Stomach (tissue), 4 donors: ENCODE measurements around the gene DHX32.

Experiments used
- CTCF ChIP-seq, 7 experiments: fragments of 450-650 bp in 4 of 7; fragments of 200-600 bp in 3 of 7; sonication (generic) in 3 of 7; IDR thresholded peaks; one replicate each; pipeline ENCODE4 v1.5.1; 2016 to 2019; ENCODE audit warnings: antibody characterized with exemption in 7 of 7, control low read depth in 2 of 7, mild to moderate bottlenecking in 1 of 7
- EP300 ChIP-seq: sonication (generic); formaldehyde crosslinking; IDR thresholded peaks from one replicate; pipeline ENCODE4 v1.6.1; 2017; ENCODE audit warnings: antibody characterized with exemption
- POLR2A ChIP-seq, 4 donors: fragments of 450-650 bp; IDR thresholded peaks; one replicate each; pipeline ENCODE4 v1.6.1; 2016; ENCODE audit warnings: antibody characterized with exemption in 4 of 4, control low read depth in 2 of 4, mild to moderate bottlenecking in 1 of 4, moderate library complexity in 1 of 4
- POLR2AphosphoS5 ChIP-seq, 3 donors: sonication (generic); formaldehyde crosslinking; IDR thresholded peaks; one replicate each; pipeline ENCODE4 v1.6.1; 2016; ENCODE audit warnings: antibody characterized with exemption in 3 of 3

- TF ChIP-seq POLR2A (IDR thresholded peaks at IDR 0.05) (no peak), CTCF (IDR thresholded peaks at IDR 0.05) (no peak), POLR2AphosphoS5 (IDR thresholded peaks at IDR 0.05) (no peak), EP300 (no peak)
Measured at GRCh38 chr10:125801574-125801973, 79.5 kb downstream of the DHX32 start.
